Fibroblast of pulmonary artery (primary cell): ENCODE measurements around the gene DISP2.
A peak's percentile ranks its signal among the peaks of the same experiment; 100 is the strongest.

Experiments used
- DNase-seq: peaks from one replicate; pipeline ENCODE4 v3.0.0-alpha.2; 2010; ENCODE audit warnings: low read depth
- H3K4me3 ChIP-seq: replicated peaks from 2 replicates; pipeline ENCODE4 v1.5.1; 2011; ENCODE audit warnings: low read depth, mild to moderate bottlenecking, control low read depth, low read length, moderate library complexity
- TF ChIP-seq, protein P1 (sequence below): IDR thresholded peaks from 2 replicates; pipeline ENCODE4 v1.5.1; 2011; ENCODE audit warnings: mild to moderate bottlenecking, control low read depth, low read length, inconsistent platforms; ENCODE audit errors: missing control alignments

The DISP2 gene

GRCh38 chr15:40421246-40422157 lies 63.5 kb downstream of the DISP2 start:
- TF ChIP-seq, protein P1, sequence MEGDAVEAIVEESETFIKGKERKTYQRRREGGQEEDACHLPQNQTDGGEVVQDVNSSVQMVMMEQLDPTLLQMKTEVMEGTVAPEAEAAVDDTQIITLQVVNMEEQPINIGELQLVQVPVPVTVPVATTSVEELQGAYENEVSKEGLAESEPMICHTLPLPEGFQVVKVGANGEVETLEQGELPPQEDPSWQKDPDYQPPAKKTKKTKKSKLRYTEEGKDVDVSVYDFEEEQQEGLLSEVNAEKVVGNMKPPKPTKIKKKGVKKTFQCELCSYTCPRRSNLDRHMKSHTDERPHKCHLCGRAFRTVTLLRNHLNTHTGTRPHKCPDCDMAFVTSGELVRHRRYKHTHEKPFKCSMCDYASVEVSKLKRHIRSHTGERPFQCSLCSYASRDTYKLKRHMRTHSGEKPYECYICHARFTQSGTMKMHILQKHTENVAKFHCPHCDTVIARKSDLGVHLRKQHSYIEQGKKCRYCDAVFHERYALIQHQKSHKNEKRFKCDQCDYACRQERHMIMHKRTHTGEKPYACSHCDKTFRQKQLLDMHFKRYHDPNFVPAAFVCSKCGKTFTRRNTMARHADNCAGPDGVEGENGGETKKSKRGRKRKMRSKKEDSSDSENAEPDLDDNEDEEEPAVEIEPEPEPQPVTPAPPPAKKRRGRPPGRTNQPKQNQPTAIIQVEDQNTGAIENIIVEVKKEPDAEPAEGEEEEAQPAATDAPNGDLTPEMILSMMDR: peak; percentile 93
- peak; percentile 72 for DNase-seq
- no peak overlapping the region for H3K4me3 ChIP-seq

GRCh38 chr15:40424483-40425115 lies 66.6 kb downstream of the DISP2 start:
- no peak for DNase-seq
- H3K4me3 ChIP-seq: no peak overlapping the region
- TF ChIP-seq, protein P1: no peak

GRCh38 chr15:40425681-40426080 lies 67.7 kb downstream of the DISP2 start:
- DNase-seq: no peak
- H3K4me3 ChIP-seq: no peak overlapping the region
- TF ChIP-seq, protein P1: no peak

DNA sequence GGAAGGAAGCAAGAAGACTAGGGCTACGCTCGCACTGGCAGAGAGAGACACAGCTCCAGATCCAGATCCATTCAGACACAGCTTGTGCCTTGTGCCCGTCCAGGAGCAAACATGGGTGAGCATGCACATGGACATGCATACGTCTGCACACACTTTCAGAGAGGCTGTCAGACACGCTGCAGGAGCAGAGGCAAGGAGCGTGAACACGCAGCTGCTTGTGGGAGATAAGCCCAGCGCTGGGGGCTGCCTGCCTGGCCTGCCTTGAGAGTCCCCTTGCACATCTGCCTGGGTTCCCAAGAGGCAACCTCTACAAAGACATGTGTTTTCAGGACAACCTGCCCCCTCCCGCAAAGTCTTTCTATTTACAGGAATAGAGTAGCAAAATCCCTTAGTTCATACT lies 69.2 kb downstream of the DISP2 start:
- TF ChIP-seq, protein P1: no peak
- DNase-seq: no peak
- no peak overlapping the region for H3K4me3 ChIP-seq

GRCh38 chr15:40428185-40428584 lies 70.2 kb downstream of the DISP2 start:
- TF ChIP-seq, protein P1: no peak
- no peak overlapping the region for H3K4me3 ChIP-seq
- no peak for DNase-seq
